Measurements from ENCODE around the gene HLA-E.
A peak's percentile ranks its signal among the peaks of the same experiment; 100 is the strongest.
"Not testable (repeated sequence)": the region's sequence is repeated elsewhere in the genome, so short reads cannot be mapped to it uniquely, and the experiment has no call there.

The HLA-E gene

DNA sequence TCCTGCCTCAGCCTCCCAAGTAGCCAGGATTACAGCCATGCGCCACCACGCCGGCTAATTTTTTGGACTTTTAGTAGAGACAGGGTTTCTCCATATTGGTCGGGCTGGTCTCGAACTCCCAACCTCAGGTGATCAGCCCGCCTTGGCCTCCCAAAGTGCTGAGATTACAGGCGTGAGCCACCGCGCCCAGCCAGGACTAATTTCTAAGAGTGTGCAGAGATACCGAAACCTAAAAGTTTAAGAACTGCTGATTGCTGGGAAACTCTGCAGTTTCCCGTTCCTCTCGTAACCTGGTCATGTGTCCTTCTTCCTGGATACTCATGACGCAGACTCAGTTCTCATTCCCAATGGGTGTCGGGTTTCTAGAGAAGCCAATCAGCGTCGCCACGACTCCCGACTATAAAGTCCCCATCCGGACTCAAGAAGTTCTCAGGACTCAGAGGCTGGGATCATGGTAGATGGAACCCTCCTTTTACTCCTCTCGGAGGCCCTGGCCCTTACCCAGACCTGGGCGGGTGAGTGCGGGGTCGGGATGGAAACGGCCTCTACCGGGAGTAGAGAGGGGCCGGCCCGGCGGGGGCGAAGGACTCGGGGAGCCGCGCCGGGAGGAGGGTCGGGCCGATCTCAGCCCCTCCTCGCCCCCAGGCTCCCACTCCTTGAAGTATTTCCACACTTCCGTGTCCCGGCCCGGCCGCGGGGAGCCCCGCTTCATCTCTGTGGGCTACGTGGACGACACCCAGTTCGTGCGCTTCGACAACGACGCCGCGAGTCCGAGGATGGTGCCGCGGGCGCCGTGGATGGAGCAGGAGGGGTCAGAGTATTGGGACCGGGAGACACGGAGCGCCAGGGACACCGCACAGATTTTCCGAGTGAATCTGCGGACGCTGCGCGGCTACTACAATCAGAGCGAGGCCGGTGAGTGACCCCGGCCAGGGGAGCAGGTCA lies at the start of gene HLA-E:
Gene HLA-E, plus strand, starts transcription at position 429 of the 945 bp plus-strand sequence. Its CDS starts 23 bp downstream, at position 452.
- peak; percentile 81 to 86 for DNase-seq

DNA sequence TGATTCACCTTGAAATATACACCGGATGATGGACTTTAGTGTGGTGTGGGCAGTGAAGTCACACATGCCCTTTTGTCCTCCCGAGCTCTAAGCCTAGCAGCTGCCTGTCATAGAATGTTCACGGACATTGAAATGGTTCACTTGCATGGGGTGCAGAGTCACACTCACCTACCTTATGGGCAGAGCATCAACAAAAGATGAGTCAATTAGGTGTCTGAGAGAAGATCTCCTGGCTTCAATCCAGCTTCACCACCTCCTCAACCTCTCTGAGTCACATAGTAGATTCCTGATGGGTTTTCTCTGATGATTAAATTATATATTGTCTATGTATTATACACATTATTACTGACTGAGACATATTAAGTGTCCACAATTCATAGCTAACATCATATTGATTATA lies 48.1 kb upstream of the HLA-E start:
- no peak for DNase-seq

DNA sequence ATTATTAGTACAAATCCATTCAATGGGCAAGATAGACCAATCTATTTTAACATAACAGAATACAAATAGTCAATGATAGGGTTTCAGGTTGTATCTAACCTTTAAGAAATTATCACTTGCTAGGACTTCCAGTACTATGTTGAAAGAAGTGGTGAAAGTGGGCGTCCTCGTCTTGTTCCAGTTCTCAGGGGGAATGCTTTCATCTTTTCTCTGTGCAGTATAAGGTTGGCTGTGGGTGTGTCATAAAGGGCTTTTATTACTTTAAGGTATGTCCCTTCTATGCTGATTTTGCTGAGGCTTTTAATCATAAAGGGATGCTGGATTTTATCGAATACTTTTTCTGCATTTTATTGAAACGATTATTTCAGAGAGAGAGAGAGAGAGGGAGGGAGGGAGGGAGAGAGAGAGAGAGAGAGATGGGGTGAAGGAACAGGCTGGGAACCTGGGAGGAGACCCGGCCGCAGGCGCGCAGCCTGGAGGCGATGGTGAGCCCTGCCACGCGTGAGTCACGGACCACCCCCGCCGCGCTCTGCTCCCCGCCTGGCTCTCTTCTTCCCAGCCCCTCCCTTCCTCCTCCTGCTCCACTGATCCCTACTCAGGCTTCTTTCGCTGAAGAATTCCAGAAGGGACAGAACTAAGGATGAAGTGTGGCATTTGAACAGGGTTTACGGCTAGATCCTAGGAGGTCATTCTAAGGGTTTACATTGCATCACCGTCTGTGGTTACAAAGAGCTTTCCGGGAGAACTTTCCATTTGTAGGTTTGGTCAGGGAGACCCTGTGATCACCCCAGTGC lies 45.5 kb upstream of the HLA-E start:
- no peak for DNase-seq

DNA sequence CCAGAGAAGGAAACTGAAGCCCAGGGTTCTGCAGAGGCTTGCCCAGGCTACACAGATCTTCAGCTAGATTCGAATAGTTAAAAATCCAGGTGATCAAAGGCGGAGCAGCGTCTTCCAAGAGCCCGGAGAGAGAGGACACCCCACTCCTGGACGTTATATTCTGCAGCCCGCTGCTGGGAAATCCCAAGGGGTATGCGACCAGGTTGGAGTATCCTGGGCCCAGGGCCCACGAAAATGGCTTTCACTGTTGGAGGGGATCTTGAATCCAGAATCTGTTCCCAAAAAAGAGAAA lies 44.9 kb upstream of the HLA-E start:
- no peak for DNase-seq

DNA sequence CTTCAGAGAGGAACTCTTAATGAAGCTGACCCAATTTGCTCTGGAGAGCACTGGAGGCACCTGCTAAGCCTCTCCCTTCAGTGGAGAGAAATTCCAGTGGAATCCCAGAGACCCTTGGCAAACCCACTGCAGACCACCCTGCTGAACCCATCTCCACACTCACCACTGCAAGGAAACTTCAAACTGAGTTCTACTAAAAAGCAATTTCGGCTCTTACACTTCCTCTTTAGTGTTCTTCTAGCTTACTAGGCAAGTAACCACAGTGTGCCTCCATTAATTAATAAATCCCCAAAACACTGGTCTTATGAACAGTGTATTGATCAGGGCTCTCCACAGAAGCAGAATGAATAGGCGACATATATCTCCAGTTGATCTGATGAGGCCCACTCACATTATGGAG lies 43.0 kb upstream of the HLA-E start:
- DNase-seq, result no peak

DNA sequence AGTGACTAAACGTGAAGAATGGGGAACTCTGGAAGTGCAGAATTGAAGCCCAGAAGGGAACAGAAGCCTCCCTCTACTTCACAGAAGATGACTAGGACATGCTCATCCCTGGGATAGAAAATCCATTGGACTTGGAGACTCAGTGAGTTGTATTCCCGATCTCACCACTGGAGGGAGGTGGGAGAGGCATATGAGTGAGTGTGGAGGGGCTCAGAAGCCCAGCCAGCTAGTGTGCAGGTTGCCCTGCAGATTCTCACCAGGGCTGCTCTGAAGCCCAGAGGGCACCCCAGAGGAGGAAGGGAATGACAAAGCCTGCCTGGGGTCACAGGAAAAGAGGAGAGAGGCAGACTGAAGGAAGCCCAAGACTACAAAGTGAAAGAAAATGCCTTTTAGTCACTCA lies 42.1 kb upstream of the HLA-E start:
- DNase-seq, result no peak

DNA sequence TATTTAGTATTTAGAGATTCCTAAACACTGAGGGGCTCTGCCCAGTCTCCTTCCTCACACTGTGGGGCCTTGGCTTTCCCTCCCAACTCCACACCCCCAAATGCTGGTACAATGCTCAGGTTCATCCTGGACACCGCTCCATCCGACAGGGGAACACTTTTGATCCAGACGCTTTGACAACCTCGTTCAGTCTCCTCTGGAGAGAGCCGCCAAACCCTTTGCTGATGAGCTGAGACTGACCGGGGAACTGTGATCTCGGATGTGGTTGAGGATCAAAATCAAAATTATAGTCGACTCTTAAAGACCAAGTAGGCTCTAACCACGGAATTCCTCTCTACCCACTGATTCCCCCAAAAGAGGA lies 38.8 kb upstream of the HLA-E start:
- DNase-seq, result no peak

DNA sequence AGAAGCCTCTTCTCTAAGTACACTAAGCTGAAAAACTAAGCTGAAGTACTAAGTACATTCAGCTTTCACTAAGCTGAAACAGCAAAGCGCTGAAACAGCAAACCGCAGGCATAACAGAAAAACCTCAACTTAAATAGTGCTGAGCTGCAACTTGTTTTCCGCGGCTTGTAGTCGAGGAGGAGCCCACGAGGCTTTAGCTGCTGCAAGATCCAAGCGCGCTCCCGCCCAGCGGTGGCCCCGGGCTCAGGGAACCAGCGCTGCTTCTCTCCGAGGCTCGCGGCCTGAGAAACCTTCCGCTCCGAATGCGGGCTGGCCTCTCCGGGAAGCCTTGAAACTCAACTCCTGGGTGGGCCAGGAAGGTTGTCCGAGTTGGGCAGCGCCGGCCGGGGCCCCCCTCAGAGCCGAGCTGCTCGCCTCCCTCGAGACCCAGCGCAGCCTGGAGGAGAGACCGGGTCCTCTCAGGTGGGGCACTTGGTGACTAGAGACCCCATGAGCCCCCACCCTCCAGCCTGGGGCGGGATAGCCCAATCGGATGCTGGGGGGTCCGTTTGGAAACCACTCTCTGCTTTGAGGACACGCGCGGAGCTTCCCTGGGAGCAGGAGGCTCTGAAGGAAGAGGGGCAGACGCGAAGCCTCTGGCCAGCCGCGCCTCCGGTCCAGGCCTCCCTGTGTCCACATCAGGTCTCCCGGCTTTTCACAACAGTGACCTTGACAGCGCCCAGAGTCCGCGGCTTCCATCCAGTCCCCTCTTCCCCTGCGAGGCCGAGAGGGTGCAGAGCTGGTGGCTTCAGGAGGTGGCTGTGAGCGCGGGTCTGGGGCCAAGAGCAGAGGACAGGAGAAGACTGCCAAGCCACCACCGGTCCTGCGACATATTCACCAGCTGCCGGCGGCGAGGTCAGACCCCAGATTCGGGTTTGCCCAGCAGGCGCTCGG lies 38.1 kb upstream of the HLA-E start:
- DNase-seq, result peak; percentile 57 to 60

DNA sequence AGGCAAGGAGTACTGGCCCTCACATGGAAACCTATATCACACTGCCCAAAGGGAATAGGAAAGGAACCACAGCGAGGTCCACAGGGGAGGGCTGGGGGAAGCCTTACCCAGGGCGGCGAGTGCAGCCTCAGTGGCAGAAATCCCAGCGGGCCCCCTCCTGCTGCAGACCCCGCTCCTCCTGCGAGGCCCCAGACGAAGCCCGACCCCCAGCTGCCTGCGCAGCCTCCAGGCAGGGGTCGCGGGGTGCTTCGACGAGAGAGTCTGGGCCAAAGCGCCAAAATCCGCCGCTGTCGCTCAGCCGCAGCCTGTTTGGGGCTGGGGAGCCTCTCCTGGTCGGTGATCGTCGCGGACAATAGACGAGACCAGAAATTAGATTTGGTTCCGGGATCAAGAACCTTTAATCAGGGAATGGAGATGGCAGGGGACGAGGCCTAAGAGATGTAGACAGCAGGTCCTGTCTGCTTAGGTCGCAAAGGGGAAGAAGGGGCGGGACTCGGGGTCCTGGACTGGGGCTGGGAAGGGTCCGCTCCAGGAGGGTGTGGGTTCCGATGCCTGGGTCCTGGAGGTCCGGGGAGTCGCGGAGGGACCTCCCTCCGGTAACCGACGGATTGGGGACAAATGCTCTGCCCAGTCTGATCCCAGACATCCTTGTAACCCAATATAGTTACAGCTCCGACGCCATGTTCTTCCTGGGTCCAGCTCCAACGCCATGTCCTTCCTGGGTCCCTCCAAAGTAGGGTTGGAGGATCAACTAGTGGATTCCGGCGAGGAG lies 36.4 kb upstream of the HLA-E start:
- no peak for DNase-seq

DNA sequence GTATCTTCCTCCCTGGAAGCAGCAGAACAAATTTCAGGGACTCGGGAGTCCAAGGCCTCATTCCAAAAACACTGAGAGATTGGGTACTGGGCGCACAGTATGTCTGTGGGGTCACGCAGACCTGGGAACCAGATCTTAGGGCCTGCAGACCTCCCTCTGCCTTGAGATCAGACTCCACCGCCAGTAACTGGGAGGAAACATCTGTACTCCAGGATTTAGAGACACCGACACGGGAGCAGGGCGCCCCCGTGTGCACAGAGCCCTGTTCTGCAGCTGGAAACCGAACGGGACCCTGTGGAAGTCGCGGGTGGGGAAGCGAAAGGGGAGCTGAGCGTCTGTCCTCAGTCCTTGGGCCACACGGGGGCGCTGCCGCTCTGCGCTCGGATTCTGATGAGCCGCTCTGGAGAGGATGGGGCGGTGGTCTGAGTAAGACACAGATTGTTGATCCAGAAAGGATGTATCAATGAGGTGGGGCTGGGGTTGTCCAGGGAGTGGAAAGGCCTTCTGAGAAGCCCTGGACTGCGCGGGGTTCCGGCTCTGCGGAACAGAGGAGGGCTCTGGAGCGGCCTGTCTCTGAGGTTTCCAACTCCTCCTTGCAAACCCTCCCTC lies 35.7 kb upstream of the HLA-E start:
- DNase-seq, result peak; percentile 92 to 94

DNA sequence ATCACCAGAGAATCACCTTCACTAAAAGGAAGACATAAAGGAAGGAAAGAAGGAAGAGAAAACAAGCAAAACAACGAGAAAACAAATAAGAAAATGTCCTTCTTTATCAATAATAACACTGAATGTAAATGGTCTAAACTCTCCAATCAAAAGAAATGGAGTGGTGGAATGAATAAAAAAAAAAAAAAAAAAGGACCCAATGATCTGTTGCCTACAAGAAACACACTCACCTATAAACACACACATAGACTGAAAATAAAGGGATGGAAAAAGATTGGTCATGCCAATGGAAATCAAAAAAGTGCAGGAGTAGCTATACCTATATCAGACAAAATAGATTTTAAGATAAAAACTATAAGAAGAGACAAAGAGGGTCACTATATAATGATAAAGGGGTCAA lies 30.2 kb upstream of the HLA-E start:
- DNase-seq, result no peak

DNA sequence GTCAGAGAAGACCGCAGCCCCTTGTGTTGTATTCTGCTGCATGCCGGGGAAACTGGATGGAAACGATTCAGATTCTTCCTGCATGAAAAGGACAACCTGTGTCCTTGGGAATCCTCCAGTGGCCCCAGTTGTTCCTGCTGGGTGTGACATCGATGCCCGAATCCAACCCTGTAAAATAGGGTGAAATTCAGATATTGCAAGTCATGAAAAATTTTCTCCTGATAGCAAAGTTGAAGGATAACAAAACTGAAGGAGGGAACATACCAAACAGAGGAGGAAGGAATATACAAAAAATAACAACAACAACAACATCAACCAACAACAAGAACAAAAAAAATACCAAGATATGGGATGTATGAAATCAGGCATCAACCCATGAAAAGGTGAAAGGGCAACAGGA lies 28.3 kb upstream of the HLA-E start:
- DNase-seq, result no peak

DNA sequence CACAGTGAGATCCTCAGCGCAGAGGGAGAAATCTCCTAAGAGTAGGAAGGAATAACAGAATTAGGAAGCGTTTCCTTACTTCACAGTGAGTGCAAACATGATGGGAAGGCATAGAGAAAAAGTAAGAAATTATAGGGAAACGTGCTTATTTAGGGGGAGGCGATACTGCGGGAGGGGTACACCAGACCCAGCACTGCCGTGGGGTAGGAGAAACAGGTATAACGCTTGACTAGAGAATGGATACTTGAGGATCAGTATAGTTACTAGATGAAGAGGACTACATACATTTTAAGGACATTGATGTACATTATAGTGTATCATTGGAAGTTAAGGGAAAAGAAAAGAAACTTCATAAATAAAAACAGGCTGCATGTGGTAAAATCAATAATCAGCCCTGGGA lies 26.8 kb upstream of the HLA-E start:
- DNase-seq, result no peak

DNA sequence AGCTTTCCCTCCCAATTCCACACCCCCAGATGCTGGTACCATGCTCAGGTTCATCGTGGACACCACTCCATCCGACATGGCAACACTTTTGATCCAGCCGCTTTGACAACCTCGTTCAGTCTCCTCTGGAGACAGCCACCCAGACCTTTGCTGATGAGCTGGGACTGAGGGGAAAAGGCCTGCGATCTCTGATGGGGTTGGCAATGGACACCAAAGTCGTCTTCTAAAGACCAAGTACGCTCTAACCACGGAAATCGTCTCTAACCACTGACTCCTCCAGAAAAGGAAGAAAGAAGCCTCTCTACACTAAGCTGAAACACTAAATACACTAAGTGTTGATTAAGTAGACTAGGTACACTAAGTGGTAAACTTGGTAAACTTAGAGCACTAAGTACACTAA lies 26.1 kb upstream of the HLA-E start:
- no peak for DNase-seq

DNA sequence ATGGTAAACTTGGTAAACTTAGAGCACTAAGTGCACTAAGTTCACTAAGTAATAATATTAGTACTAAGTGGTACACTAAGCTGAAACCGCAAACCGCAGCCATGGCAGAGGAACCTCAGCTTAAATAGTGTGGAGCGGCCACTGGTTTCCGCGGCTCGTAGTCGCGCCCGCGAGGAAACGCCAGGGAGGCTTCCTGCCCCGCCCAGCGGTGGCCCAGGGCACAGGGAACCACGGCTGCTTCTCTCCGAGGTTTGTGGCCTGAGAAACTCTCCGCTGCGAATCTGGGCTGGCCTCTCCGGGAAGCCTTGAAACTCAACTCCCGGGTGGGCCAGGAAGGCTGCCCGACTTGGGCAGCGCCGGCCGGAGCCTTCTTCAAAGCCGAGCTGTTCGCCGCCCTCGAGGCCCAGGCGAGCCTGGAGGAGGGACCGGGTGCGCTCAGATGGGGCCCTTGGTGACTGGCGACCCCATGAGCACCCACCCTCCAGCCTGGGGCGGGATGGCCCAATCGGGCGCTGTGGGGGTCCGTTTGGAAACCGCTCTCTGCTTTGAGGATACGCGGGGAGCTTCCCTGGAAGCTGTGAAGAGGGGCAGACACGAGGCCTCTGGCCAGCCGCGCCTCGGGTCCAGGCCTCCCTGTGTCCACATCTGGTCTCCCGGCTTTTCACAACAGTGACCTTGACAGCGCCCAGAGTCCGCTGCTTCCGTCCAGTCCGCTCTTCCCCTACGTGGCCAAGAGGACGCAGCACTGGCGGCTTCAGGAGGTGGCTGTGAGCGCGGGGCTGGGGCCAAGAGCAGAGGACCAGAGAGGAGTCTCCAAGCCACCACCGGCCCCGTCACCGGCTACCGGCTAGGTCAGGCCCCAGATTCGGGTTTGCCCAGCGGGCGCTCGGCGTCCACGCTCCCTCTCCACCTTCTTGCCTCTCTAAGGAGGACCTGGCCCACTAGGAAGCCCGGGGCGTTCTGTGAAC lies 25.4 kb upstream of the HLA-E start:
- DNase-seq, result peak; percentile 57 to 76

DNA sequence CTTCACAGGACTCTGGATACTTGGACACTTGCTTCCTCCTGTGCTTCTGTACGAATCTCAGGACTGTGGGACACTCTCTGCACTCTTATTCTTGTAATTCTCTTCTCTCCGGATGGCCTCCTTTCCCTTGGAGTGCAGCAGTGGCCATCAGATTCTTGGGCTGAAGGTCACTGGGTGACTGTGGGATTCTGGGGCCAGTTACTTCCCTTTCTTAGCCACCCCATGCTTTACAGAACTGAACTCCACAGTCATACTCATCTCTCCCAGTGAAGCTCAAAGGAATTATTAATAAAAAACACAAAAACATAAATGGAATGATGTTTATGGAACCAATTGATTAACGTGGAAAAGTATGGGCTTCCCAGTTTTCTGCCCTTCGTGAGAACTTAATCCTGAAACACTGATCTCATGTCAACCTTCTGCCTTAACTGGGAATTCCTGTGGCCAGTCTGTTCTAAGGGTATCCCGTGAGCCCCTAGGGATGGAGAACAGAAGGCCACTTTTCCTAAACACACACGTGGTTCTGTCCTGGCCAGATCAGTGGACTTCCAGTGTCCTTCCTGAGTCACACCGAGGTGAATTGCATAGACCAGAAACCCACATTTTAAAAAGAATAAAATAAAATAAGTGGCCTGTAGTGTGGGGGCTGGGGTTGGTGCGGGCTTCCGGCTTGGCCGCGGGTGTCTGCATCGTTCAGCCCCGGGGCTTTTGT lies 23.6 kb upstream of the HLA-E start:
- DNase-seq, result no peak

DNA sequence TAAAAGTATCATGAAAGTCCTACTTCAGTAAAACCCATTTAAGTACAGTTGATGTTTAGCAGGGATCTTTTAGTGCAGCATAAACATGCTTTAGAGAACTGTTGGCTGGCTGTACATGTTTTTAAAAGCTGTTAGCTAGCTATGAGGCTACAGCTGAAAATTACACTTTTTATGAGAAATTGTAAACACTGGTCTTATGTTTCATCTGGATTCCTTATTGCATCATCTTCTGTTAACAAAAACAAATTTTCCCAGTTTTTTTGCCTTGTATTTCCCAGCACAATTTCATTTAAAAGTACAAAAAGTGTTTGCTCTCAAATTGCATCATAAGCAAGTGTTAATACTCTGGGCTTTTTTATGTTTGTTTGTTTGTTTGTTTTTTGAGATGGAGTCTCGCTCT lies 18.3 kb upstream of the HLA-E start:
- no peak for DNase-seq

DNA sequence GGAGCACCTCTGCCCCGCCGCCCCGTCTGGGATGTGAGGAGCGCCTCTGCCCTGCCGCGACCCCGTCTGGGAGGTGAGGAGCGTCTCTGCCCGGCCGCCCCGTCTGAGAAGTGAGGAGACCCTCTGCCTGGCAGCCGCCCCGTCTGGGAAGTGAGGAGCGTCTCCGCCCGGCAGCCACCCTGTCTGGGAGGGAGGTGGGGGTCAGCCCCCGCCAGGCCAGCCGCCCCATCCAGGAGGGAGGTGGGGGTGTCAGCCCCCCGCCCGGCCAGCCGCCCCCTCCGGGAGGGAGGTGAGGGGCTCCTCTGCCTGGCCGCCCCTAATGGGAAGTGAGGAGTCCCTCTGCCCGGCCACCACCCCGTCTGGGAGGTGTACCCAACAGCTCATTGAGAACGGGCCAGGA lies 14.2 kb upstream of the HLA-E start:
- not testable (repeated sequence) for DNase-seq

DNA sequence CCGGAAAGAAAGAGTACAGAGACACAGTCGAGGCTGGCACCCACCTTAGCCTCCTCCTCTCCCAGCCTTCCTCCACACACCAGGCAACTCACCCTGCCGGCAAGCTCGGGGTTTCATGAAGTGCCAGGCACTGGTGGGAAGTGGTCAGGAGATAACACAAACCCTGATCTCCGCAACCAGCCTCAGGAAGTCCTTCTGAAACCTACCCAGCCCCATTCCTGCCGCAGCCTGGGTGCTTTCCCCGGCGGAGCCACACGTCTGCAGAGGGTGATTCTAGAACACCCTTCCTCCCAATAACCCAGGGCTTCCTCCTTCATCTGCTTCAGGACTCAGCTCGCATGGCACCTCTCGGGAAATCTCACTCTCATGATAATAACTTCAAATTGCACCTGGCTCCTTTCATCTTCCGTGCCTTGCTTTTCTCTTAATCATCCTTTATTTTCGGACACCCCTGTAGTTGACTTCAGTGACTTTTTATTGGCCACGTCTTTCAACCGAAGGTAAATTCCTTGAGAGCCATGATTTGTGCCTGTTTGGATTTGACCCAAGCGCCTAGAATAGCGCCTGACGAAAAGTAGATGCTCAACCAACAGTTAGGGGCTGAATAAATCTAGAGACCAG lies 8.7 kb upstream of the HLA-E start:
- peak in 1 of 2 donors; percentile 59 for DNase-seq

Measured in stimulated activated CD4-positive, alpha-beta T cell treated with anti-CD3 and anti-CD28 coated beads, Interleukin-2, amount 100 ng/mL, for 24 hours (primary cell).